SU-DHL-6 (cell line): ENCODE results near the gene ZSCAN21.

Experiments used
- CTCF ChIP-seq: fragments of 200-600 bp; sonication (generic); IDR thresholded peaks from one replicate; pipeline ENCODE4 v1.5.1; 2017; ENCODE audit warnings: antibody characterized with exemption, mild to moderate bottlenecking, low read length, moderate library complexity; ENCODE audit not compliant: insufficient read depth, poor library complexity, severe bottlenecking
- EZH2phosphoT487 ChIP-seq: fragments of 200-600 bp; sonication (generic), shearing (Covaris generic); conservative IDR thresholded peaks from 2 replicates; pipeline ENCODE4 v1.6.1; 2018; ENCODE audit warnings: mild to moderate bottlenecking, antibody characterized with exemption, low read length, moderate library complexity, mixed read lengths

GRCh38 chr7:100111914-100112313 is 62.3 kb downstream of the ZSCAN21 start:
- TF ChIP-seq CTCF (no peak), EZH2phosphoT487 (no peak)
